NCI-H345 treated with DMSO at 0.1 percent for 48 hours (cell line): ENCODE measurements around the gene SLC4A3.

ENCODE experiments used
- DNase-seq: peaks from one replicate; lab custom pipeline; 2025; ENCODE audit not compliant: unreplicated experiment; lab: John Stamatoyannopoulos, UW

The SLC4A3 gene

DNA sequence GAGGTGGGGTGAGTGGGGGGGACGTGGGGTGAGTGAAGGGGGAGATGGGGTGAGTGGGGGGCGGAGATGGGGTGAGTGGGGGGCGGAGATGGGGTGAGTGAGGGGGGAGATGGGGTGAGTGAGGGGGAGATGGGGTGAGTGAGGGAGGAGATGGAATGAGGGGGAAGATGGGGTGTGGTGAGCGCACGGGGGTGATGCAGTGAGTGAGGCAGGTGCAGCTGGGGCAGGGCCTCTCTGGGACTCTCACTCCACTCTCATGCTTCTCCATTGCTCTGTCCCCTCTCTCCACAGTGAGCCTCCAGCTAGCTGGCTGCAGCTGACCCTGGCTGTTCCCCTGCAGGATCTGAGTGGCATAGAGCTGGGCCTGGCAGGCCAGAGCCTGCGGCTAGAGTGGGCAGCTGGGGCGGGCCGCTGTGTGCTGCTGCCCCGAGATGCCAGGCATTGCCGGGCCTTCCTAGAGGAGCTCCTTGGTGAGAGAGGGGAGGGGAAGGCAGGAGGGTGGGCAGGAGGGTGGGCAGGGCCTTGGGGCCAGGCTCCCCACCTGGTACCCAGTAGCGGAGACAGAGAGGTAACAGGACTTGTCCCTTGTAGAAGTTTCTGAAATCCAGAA lies 13.9 kb upstream of the SLC4A3 start:
- no peak for DNase-seq

DNA sequence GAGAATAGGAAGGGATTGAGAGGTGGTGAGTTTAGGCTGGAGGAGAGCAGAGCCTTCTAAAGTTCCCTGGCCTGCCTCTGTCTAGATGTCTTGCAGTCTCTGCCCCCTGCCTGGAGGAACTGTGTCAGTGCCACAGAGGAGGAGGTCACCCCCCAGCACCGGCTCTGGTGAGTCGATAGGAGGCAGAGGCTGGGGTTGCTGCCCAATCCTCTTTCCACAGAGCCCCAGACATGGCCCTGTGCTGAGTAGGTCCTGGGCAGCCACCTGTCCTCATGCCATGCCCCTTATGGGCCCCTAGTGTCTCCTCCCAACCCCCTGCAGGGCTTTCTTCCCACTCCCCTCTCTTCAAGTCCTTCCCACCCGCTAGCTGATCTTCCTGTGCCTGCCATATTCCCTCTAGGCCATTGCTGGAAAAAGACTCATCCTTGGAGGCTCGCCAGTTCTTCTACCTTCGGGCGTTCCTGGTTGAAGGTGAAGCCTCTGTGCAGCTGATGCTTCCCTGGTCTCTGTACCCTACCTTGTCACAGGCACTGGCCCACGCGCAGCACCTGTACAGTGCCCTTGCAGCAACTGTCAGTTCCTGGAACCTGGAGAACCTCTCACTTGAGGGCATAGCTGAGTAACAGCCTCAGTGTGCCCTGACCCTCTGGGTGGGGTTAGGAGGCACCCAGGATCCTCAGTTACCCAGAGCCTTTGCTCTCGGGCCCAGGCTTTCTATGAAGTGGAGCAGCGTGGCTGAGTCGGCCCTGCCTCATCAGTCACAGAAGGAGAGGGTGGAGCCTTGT lies 13.2 kb upstream of the SLC4A3 start:
- DNase-seq, result no peak

DNA sequence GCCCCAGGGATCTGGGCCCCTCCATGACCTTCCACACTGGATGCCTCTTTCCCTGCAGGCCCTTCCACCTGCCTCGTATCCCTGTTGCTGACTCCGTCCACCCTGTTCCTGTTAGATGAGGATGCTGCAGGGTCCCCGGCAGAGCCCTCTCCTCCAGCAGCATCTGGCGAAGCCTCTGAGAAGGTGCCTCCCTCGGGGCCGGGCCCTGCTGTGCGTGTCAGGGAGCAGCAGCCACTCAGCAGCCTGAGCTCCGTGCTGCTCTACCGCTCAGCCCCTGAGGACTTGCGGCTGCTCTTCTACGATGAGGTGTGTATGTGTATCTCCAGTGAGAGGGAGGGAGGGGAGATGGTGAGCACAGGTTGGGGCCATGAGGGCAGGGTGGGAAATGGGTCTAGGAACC lies 12.4 kb upstream of the SLC4A3 start:
- no peak for DNase-seq

DNA sequence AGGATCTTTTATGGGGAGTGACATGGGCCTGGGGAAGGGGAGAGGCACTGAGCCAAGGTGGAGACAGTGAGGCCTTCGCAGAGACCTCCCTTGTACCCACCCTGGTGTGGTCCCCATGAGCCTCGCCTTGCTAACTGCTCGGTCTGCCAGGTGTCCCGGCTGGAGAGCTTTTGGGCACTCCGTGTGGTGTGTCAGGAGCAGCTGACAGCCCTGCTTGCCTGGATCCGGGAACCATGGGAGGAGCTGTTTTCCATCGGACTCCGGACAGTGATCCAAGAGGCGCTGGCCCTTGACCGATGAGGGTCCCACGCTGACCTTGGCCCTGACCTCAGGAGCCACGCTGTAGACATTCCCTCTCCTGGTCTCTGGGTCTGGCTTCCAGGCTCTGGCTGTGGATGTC lies 11.5 kb upstream of the SLC4A3 start:
- no peak for DNase-seq

DNA sequence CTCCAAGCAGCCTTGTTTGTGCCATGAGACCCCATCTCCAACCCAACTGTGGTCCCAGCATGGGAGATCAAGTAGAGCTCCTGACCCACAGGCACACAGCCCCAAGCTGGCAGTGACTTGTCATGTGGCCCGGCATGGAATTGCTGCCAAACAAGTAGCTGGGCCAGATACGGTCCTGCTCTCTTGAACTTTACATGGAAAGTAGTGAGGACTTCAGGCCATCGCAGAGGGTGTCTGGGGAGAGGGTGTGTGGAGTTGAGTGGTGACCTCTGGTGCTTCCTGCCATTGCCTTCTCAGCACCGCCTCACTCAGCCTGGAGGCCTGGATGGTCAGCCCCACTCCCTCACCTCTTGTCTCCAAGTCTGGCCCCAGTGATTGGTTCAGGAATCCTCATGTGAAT lies 10.9 kb upstream of the SLC4A3 start:
- DNase-seq, result no peak

DNA sequence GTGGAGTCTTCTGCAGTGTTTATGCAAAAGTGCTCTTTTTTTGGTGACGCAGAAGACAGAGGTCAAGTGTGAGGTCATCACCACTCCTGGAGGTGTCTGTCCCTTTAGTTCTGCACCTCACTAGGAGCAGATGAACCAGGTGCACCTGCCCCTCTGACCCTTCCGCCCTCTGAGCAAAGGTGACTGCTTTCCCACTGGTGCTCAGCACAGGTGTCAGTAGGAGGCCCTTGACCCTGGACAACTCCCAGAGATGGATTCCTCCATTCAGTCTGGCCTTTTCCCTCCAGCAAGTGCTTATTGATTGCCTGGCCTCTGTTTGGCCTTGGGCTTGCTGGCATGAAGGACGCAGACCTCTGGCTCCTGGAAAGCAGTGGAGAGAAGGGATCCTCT lies 8.7 kb upstream of the SLC4A3 start:
- no peak for DNase-seq

DNA sequence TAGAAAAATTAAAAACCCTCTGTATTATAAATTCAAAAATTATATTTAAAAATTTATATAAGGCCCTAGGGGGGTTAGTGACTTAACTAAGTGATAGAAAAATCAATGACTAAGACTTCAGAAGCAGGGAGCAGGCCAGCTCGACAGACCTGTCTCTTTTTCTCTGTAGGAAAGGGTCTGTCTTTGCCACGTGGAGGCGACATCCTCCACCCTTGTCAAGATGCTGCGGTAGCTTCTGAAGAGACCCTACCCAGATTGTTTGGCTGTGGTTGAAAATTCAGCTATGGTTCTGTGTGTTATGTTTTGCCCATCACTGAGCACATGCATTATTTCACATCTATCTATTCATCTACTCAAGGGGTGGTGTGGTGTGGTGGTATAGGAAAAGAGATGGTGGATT lies 8.2 kb upstream of the SLC4A3 start:
- DNase-seq, result no peak

DNA sequence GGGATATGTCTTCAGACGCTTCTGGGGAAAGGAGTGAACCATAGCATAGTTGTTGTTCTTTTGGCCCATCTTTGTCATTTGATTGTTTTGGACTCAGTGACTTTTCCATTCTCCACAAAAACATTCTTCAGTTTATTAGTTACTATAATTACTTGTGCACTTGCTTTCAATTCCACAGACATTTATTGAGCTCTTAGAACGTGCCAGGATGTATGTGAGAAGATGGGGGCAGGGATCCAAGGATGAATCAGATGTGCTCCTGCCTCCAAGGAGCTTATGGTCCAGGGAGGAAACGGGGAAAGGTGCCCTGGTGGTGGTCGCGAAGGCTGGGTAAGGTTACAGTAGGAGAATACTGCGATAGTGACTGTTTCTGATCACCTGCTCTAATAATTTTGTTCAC lies 6.9 kb upstream of the SLC4A3 start:
- DNase-seq, result no peak

DNA sequence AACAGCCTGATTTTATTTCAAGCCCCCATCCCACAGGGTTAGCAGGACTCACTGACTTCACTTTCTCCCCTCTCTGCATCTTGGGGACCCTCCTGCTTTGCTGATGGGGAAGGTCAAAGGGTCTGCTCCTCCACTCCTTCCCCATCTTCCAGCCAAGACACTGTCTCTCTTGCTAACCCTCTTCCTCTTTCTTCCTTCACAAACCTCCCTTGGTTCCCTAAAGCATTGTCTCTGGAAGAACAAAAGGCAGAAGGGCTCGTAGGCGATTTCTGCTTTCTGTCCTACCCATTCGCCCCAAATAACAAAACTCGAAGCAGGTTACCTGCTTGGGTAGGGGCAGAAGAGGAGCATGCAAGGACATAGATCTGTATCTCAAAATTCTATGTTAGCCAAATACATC lies 5.5 kb upstream of the SLC4A3 start:
- DNase-seq, result no peak

DNA sequence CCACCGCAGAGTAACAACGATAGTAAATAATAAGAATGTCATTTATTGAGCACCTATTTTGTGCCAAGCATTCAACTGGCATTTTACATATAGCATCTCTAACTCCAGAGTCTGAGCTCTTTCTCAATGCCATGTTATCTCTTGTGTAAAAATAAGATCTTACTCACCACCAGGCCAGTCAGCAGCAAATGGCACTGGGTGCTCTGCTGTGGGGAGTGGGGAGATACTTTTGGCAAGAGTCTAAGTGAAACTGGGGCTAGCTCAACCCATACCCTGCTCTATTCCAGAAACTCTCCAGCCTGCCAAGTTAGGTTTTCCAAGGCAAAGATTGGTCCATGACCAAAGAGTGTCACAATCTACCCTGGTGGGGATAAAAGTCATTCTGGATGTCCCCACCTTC lies 5.0 kb upstream of the SLC4A3 start:
- no peak for DNase-seq

DNA sequence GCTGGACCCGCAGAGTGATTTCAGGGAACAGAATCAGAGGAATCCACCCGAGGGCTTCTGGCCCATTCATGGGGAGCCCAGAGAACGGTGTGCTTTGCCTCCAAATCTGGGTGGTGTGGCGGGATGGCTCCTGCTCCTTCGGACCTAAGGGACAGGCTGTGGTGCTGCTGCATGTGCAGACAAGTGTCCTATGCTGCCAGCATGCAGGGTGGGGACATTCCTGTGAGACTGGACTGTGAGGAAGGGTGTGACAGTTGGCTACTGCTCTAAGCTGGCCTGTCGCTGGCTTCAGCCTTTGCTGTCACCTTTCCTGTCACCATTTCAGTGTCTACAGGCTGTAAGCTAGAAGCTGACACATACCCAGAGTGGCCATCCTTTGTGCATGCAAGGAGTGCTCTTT lies 2.9 kb upstream of the SLC4A3 start:
- no peak for DNase-seq

DNA sequence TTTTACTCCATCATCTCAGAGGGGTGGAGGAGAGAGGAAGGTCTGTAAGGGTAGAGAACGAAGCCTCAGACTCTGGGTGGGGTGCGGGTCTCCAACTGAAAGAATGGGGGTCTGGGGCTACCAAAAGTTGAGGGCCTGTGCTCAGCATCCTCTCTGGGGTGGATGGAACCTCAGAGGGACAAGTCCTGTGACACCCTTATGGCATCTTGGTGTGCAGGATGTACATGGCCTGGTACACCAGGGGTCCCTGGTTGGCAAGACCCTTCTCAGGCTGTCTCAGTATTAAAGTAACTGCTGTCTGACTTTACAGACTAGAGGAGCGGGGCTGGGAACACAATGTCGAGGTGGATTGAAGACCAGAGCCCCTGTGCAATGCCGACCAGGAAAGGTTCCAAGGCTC lies 2.3 kb upstream of the SLC4A3 start:
- DNase-seq, result no peak

DNA sequence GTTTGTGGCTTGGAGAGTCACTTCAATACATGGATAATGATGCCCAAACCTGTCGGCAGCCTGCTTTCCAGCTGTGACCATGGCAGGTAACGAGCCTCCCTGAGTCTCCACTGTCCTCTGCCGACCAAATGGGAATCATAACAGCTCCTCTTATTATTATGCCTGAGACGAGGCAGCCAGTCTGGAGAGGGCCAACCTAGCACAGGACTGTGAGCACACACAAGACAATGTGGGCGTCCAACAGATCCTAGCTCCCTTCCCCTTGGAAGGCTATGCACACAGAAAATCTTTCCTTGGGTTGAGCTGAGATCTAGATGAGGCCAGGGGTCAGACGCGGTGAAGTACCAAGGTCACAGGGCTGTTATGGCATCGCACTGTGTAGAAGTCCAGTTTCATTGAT lies 890 bp upstream of the SLC4A3 start:
- no peak for DNase-seq

DNA sequence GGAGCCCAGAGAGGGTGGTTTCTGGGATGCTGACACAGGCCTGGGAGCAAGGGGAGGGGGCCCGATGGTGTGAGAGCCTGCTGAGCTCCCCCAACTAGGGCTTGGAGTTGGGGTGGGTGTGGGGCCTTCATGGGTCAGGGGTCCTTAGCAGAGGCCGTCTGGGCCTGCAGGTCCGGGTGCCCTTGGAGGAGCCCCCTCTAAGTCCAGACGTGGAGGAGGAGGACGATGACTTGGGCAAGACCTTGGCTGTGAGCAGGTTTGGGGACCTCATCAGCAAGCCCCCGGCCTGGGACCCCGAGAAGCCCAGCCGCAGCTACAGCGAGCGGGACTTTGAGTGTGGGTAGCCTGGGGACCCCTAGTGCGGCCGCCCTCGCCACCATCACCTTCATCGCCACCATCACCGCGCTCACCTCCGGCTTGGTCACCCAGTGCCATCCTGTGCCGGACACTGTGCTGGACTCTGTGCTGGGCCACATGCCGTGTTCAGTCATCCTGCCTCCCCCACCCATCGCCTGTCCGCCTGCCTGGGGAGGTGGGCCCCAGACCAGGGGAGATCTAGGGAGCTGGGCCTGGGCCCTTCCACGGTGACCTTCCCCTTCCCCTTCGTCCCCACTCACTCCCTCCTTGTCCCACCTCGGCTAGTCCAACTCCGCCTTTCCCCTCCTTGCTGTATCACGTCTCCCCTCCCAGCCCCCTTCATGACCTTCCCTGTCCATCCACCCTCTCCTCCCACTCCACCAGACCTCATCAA lies 980 bp downstream of the SLC4A3 start:
- no peak for DNase-seq

DNA sequence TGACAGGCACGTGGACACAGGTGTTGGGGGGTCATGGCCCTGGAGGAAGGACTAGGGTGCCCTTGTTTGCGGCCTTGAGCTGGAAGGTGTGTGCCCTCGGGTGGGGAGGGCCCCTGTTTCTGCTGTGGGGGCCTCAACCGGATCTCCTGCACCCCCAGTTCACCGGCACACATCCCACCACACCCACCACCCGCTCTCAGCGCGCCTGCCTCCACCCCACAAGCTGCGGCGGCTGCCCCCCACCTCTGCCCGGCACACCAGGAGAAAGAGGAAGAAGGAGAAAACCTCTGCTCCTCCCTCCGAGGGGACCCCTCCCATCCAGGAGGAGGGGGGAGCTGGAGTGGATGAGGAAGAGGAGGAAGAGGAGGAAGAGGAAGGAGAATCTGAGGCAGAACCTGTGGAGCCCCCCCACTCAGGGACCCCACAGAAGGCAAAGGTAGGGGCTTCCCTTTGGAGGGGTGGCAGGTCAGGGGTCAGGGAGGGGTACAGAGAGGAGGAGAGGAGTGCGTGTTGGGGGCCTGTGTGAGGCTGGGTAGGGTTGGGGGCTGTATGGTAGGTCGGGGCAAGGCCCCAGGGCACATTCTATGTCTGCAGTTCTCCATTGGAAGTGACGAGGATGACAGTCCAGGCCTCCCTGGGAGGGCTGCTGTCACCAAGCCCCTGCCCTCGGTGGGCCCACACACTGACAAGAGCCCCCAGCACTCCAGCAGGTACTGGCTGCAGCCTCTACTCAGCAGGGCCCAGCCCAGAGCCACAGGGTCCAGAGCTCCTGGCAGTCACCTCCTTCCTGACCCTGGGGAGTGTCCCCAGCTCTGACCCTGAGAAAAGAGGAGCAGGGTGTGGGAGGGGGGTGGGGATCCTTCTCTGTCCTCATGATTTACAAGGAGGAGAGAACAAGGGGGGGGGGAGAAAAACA lies 1.8 kb downstream of the SLC4A3 start:
- DNase-seq, result no peak

DNA sequence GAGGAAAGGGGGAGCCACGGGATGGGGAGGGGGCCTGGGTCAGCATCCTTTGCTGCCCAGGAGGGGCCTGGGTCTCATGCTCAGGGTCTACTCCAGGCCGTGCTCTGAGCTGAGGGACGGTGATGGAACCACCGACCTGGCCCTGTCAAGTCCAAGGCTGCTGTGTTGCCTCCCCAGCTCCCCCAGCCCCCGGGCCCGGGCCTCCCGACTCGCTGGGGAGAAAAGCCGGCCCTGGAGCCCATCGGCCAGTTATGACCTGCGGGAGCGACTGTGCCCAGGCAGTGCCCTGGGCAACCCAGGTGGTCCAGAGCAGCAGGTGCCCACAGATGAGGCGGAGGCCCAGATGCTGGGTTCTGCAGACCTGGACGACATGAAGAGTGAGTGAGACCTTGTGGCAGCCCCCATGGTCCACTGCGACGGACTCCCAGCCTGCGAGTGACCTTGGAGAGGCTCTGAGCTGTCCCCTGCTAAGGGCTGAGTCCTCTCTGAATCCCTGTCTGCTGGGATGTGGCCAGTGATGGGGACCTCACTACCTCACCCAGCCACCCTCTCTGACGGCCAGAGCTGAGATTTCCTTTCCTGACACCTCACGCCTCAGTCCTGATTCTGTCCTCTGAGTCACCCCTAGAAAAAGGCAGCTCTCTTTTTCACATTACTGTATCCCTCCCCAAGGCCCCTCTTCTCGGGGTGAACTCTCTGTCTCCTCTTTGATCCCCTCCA lies 2.7 kb downstream of the SLC4A3 start:
- DNase-seq, result no peak

DNA sequence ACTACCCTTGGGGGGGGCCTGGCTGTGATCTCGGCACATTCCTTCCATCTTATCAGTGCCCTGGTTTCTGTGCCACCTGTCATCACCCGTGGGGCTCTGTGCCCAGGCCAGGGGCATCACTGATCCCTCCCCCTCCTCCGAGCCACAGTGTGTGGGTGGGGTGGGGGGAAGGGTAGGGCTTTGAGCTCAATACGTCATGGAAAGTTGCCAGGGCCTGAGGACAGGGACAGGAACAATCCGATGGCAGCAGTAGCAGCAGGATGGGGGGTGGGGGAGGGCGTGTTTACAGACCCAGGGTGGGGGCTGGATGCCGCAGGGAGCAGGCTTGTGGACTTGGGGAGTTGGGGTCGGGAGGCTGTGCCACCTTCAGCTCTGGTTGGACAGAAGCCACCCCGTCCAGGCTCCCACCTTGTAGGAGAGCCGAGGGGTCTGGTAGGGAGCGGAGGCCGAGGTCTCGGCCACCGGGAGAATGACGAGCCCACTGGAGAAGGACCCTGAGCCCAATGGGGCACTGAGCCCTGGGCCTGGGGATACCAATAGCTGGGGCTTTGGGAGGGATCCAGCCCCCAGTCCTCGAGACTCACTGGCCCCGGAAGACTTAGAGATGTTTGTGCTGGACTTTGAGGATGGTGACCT lies 3.5 kb downstream of the SLC4A3 start:
- DNase-seq, result no peak

DNA sequence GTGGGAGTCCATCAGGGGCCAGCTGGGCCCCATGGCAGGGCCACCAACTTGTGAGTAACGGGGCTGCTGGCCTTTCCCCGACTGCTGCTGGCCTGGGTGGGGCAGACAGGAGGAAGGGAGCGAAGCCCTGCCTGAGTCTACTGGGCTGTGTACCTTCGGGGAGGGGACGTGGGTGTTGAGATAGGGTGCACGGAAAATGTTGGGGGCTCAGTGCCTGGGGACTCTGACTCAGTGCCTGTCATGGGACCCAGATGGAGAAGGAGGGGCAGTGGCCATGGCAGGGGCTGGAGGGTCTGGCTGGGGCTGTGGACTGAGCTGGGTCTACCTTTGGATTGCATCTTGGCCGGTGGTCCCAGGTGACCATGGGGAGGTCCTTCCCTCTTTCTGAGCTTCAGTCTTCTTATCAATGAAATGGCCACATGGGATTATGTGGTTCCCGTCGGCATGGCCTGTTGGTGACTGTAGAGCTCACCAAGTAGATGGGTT lies 4.0 kb downstream of the SLC4A3 start:
- DNase-seq, result no peak

DNA sequence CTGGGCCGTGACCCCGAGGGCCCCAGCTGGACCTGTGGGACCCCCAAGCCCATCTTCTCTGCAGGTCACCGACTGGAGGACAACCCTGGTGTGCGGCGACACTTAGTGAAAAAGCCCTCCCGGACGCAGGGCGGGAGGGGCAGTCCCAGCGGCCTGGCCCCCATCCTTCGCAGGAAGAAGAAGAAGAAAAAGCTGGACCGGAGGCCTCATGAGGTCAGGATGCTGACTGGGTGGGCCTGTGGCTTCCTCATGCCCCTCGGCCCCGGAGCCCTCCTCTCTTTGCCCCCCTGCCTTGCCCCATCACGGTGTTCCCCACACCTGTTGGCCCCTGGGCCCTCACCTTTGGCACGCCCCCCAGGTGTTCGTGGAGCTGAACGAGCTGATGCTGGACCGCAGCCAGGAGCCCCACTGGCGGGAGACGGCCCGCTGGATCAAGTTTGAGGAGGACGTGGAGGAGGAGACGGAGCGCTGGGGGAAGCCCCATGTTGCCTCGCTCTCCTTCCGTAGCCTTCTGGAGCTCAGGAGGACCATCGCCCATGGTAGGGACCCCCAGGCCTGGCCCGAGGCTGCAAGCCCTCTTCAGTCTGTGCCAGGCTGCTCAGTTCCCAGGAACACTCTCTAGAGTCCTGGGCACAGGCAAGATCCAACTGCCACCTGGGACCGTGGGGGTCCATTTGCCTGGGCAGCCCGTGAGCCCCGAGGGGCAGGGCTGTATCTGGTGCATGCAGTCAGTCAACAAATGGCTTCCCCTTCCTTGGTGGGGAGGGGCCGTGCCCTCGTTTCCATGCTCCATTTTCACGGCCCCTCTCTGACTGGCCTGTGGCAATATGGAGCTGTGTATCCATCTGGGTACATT lies 4.7 kb downstream of the SLC4A3 start:
- no peak for DNase-seq
